GM12878 (cell line): ENCODE data around the gene EML1. TPM values are rescaled to one million over a fixed set of nuclear protein-coding genes. Genes with fewer than 3 reads are reported as not detected.

Experiments used
- ATAC-seq: fragments of 200-7000 bp; cut with Tn5 transposase; 3 replicates; pipeline ENCODE4 v1.9.1; 2020; ENCODE audit warnings: mild to moderate bottlenecking, moderate library complexity
- BruUV-seq: library from RNA; stranded (reverse); fragments of 400-500 nt; replicated peaks from 2 replicates; lab custom pipeline; 2021; lab: Mats Ljungman, UMichigan
- CTCF ChIA-PET: fragments of 300-600 bp; sonication (Branson Sonifier 250); formaldehyde crosslinking; extraction: SDS; loops from one replicate; lab custom pipeline; 2021; ENCODE audit warnings: inconsistent platforms; lab: Yijun Ruan, JAX
- POLR2A ChIA-PET: fragments of 350-600 bp; formaldehyde crosslinking; extraction: SDS; loops from one replicate; lab custom pipeline; 2021; ENCODE audit warnings: inconsistent platforms; lab: Charles Lee
- RAD21 ChIA-PET: fragments of 300-600 bp; sonication (Branson Sonifier 250); formaldehyde crosslinking; loops from one replicate; lab custom pipeline; 2023; ENCODE audit warnings: antibody characterized with exemption; ENCODE audit not compliant: unreplicated experiment; lab: Charles Lee
- SMC1A ChIA-PET: fragments of 300-600 bp; sonication (Branson Sonifier 250); formaldehyde crosslinking; loops from one replicate; lab custom pipeline; 2023; ENCODE audit not compliant: unreplicated experiment, uncharacterized antibody; lab: Charles Lee
- DNase-seq: peaks from one replicate; pipeline ENCODE4 v3.0.0-alpha.2; 2011; ENCODE audit warnings: low read depth, low spot score
- FAIRE-seq: peaks from 3 replicates; lab custom pipeline; 2011; peaks lifted over from hg19 to GRCh38; lab: Jason Lieb, UNC
- H2AFZ ChIP-seq: 2 replicates; pipeline ENCODE4 v1.6.0; 2011; ENCODE audit warnings: low read depth, low read length, control low read depth; ENCODE audit not compliant: control insufficient read depth
- H3K27ac ChIP-seq: 2 replicates; pipeline ENCODE4 v1.5.1; 2011; ENCODE audit warnings: control low read depth; ENCODE audit not compliant: control insufficient read depth, insufficient read depth
- H3K27me3 ChIP-seq, 2 experiments: replicated peaks in 1 of 2; 2 replicates each; pipeline versions ENCODE4 v1.6.0 to v1.6.1; 2011; ENCODE audit warnings: low read length in 1 of 2; ENCODE audit not compliant: control insufficient read depth in 2 of 2, insufficient read depth in 2 of 2
- H3K36me3 ChIP-seq, 2 experiments: 2 replicates each; pipeline ENCODE4 v1.5.1; 2011; ENCODE audit warnings: low read length in 1 of 2; ENCODE audit not compliant: control insufficient read depth in 2 of 2, insufficient read depth in 2 of 2
- H3K4me1 ChIP-seq: 2 replicates; pipeline ENCODE4 v1.6.1; 2011; ENCODE audit warnings: mild to moderate bottlenecking, low read length, moderate library complexity, mixed read lengths; ENCODE audit not compliant: control insufficient read depth, insufficient read depth
- H3K4me2 ChIP-seq: 2 replicates; pipeline ENCODE4 v1.6.0; 2011; ENCODE audit warnings: control low read depth; ENCODE audit not compliant: control insufficient read depth, insufficient read depth
- H3K4me3 ChIP-seq: fragments of 200-600 bp; sonication (generic); 2 replicates; pipeline ENCODE4 v1.5.1; 2016
- H3K79me2 ChIP-seq: 2 replicates; pipeline ENCODE4 v1.6.0; 2011; ENCODE audit warnings: low read length; ENCODE audit not compliant: control insufficient read depth, insufficient read depth
- H3K9ac ChIP-seq: 2 replicates; pipeline ENCODE4 v1.8.0; 2011; ENCODE audit warnings: low read length, control low read depth, mixed read lengths; ENCODE audit not compliant: control insufficient read depth, insufficient read depth
- H3K9me3 ChIP-seq: replicated peaks from 3 replicates; pipeline ENCODE4 v1.5.1; 2011; ENCODE audit warnings: mild to moderate bottlenecking, low read length; ENCODE audit not compliant: control insufficient read depth, insufficient read depth
- H4K20me1 ChIP-seq: 2 replicates; pipeline ENCODE4 v1.6.0; 2011; ENCODE audit not compliant: control insufficient read depth, insufficient read depth
- KDM1A ChIP-seq: fragments of 200-600 bp; sonication (generic); IDR thresholded peaks from 2 replicates; pipeline ENCODE4 v1.6.1; 2016; ENCODE audit warnings: borderline replicate concordance
- MLLT1 ChIP-seq: fragments of 450-650 bp; IDR thresholded peaks from 2 replicates; pipeline ENCODE4 v1.6.1; 2016; ENCODE audit warnings: mild to moderate bottlenecking
- SKIL ChIP-seq: fragments of 450-650 bp; IDR thresholded peaks from 2 replicates; pipeline ENCODE4 v1.6.1; 2017; ENCODE audit warnings: mild to moderate bottlenecking, low read depth, inconsistent platforms; ENCODE audit not compliant: poor library complexity, severe bottlenecking
- SP1 ChIP-seq: IDR thresholded peaks from one replicate; pipeline ENCODE4 v1.6.1; 2011; ENCODE audit warnings: low read depth, low read length
- ZBED1 ChIP-seq: IDR thresholded peaks from 2 replicates; pipeline ENCODE4 v1.6.1; 2016; ENCODE audit warnings: borderline replicate concordance
- WGBS: methylation state at CpG from one replicate; pipeline ENCODE4 v1.1.6; 2016; ENCODE audit warnings: low lambda C conversion rate; ENCODE audit not compliant: insufficient replicate concordance, insufficient coverage; ENCODE audit errors: missing lambda C conversion rate; 5-methylcytosine and 5-hydroxymethylcytosine counted together
- in situ Hi-C: fragments of 300-500 bp; cut with MboI; formaldehyde crosslinking; loops from 9 replicates; pipeline ENCODE4 v1.14.3; 2018; ENCODE audit warnings: mixed read lengths
- intact Hi-C: fragments of 100-400 bp; cut with micrococcal nuclease; formaldehyde crosslinking; loops from one replicate; pipeline ENCODE4 v1.14.2; 2022; ENCODE audit not compliant: unreplicated experiment
- polyA plus RNA-seq, 11 experiments: library from polyadenylated mRNA; depleted of rRNA in 4 of 11; unstranded in 6 of 11; stranded (reverse) in 5 of 11; fragments of >200 nt; fragmentation: Nextera tagmentation in 4 of 11; fragmentation: Illumina TruSeq in 1 of 11; extraction: Ambion mirVana in 4 of 11; extraction: Trizol in 1 of 11; gene quantifications; 1 replicate in 1 of 11; 2 replicates in 10 of 11; pipeline versions ENCODE4 v1.2.1 to v1.2.3, GENCODE V29; 2011 to 2016; ENCODE audit warnings: inconsistent platforms in 2 of 11, missing spikeins in 2 of 11, low read depth in 1 of 11
- total RNA-seq, 4 experiments: library from RNA; depleted of rRNA in 3 of 4; stranded (reverse); fragments of >200 nt in 3 of 4; fragmentation: Illumina TruSeq in 1 of 4; extraction: Trizol in 1 of 4; gene quantifications; 2 replicates each; pipeline versions ENCODE4 v1.2.1 to v1.2.3, GENCODE V29; 2013 to 2021

Gene EML1
- total and polyA plus RNA-seq, 10 of the 15 experiments (the other 5 are each of a cell fraction or from before 2014, with no cell fraction given) = 0.05 to 3.4 (median 0.11) TPM; not detected in 3

DNA sequence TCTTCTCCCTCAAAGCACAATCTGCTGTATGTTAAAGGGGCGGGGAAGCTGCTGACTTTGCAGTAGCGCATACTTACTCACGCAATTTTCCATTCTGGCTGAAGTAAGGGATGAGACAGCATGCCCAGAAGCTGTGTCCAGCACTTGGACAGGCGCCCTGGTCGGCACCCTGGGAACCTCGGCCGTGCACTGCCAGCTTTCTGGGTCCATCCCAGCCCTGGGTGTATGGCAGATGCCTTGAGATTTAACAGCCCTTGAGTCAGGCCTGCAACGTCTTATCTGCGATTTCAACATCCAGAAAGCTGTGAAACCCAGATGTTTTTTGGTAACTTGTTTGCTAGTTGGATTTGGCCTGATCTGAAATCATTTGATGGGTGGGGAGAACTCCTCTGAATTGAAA is 16.1 kb downstream of the EML1 start:
- H2AFZ ChIP-seq = no peak overlapping the region
- TF ChIP-seq SP1 (no peak), KDM1A (no peak), SKIL (no peak), MLLT1 (no peak), ZBED1 (no peak)
- FAIRE-seq (no peak), ATAC-seq (no peak), DNase-seq (no peak)
- no TSS peak for BruUV-seq
- intact Hi-C loops (no loop called here), in situ Hi-C loops (no loop called here)
- no peak overlapping the region for H3K4me2 ChIP-seq
- ChIA-PET POLR2A (no interaction called here), CTCF (interaction anchor here (1.1 kb wide), 1 partner anchor 32 kb away, joined by 3 read pairs; no protein-coding TSS in a partner anchor), RAD21 (no interaction called here), SMC1A (no interaction called here)
- no peaks in the 10 kb centered on the region for H3K36me3 ChIP-seq
- no peaks in the 10 kb centered on the region for H3K4me1 ChIP-seq
- no peak overlapping the region for H3K4me3 ChIP-seq
- 32% methylated on average over 9 of the region's 9 CpGs for WGBS
- H3K9me3 ChIP-seq = no peaks in the 10 kb centered on the region
- H3K9ac ChIP-seq = no peak overlapping the region
- no peaks in the 10 kb centered on the region for H3K79me2 ChIP-seq
- H4K20me1 ChIP-seq = no peaks in the 10 kb centered on the region
- peaks cover 4 to 6% of the 10 kb centered on the region in 2 experiments; a peak in 3 of 4 replicates for H3K27me3 ChIP-seq
- H3K27ac ChIP-seq = no peak overlapping the region
